Panc1 (cell line): Measurements from ENCODE around the gene VPS18. TPM values are rescaled to one million over a fixed set of nuclear protein-coding genes. Genes with fewer than 3 reads are reported as not detected.

ENCODE experiments used
- ATAC-seq: fragments of 200-7000 bp; cut with Tn5 transposase; 2 replicates; pipeline ENCODE4 v1.9.1; 2020; ENCODE audit warnings: mild to moderate bottlenecking, moderate library complexity
- BruUV-seq: library from RNA; stranded (reverse); fragments of 400-500 nt; replicated peaks from 2 replicates; lab custom pipeline; 2021; lab: Mats Ljungman, UMichigan
- CTCF ChIA-PET: fragments of 300-600 bp; sonication (Branson Sonifier 250); formaldehyde crosslinking; loops from one replicate; lab custom pipeline; 2022; ENCODE audit warnings: antibody characterized with exemption; lab: Charles Lee
- POLR2A ChIA-PET: fragments of 300-600 bp; sonication (Branson Sonifier 250); formaldehyde crosslinking; loops from one replicate; lab custom pipeline; 2022; ENCODE audit warnings: antibody characterized with exemption; lab: Charles Lee
- DNase-seq: peaks from one replicate; pipeline ENCODE4 v3.0.0-alpha.2; 2010; ENCODE audit warnings: low read depth, low spot score
- H3K27ac ChIP-seq: 2 replicates; pipeline ENCODE4 v1.5.1; 2011; ENCODE audit warnings: mild to moderate bottlenecking, low read length, inconsistent platforms
- H3K27me3 ChIP-seq: fragments of 200-500 bp; sonication (Bioruptor generic); 2 replicates; pipeline ENCODE4 v1.6.0; 2014; ENCODE audit warnings: low read length, inconsistent platforms; ENCODE audit not compliant: control insufficient read depth, insufficient read depth
- H3K36me3 ChIP-seq: fragments of 200-500 bp; sonication (Bioruptor generic); 2 replicates; pipeline ENCODE4 v1.5.1; 2014; ENCODE audit warnings: inconsistent platforms, mild to moderate bottlenecking, low read length, moderate library complexity; ENCODE audit not compliant: control insufficient read depth, insufficient read depth
- H3K4me1 ChIP-seq: 2 replicates; pipeline ENCODE4 v1.5.1; 2011; ENCODE audit warnings: inconsistent platforms, mild to moderate bottlenecking, low read length, moderate library complexity; ENCODE audit not compliant: control insufficient read depth, insufficient read depth
- H3K4me3 ChIP-seq, 2 experiments: 2 replicates each; pipeline ENCODE4 v1.5.1; 2011 to 2012; ENCODE audit warnings: low read depth in 2 of 2, low read length in 2 of 2, mild to moderate bottlenecking in 2 of 2, inconsistent platforms in 1 of 2, moderate library complexity in 1 of 2
- H3K9me3 ChIP-seq: fragments of 200-500 bp; sonication (Bioruptor generic); 2 replicates; pipeline ENCODE4 v1.5.1; 2014; ENCODE audit warnings: low read depth, mild to moderate bottlenecking, inconsistent platforms, low read length, moderate library complexity; ENCODE audit not compliant: control insufficient read depth, insufficient read depth
- POLR2AphosphoS5 ChIP-seq: IDR thresholded peaks from 2 replicates; pipeline ENCODE4 v1.6.1; 2012; ENCODE audit warnings: mild to moderate bottlenecking, low read depth, low read length, moderate library complexity
- SIN3A ChIP-seq: IDR thresholded peaks from 2 replicates; pipeline ENCODE4 v1.6.1; 2012; ENCODE audit warnings: low read depth, mild to moderate bottlenecking, low read length, moderate library complexity, borderline replicate concordance; ENCODE audit not compliant: insufficient read depth
- TCF7L2 ChIP-seq: IDR thresholded peaks from 2 replicates; pipeline ENCODE4 v1.6.1; 2011; ENCODE audit warnings: mild to moderate bottlenecking, low read depth, low read length, inconsistent platforms
- in situ Hi-C: cut with HindIII; loops from 2 replicates; pipeline ENCODE4 v1.10.0; 2016; ENCODE audit warnings: low sequenced_read_pairs, low pct_unique_long_range_greater_than_20kb
- intact Hi-C: fragments of 100-400 bp; cut with micrococcal nuclease; formaldehyde crosslinking; loops from one replicate; pipeline ENCODE4 v1.10.0; 2022; ENCODE audit not compliant: unreplicated experiment
- total RNA-seq: library from RNA; stranded (reverse); gene quantifications from one replicate; pipeline ENCODE4 v1.2.1, GENCODE V29; 2021; ENCODE audit not compliant: unreplicated experiment
- TF ChIP-seq, protein P1 (sequence below): fragments of 450-650 bp; IDR thresholded peaks from 2 replicates; pipeline ENCODE4 v1.5.1; 2017; ENCODE audit warnings: mild to moderate bottlenecking
- TF ChIP-seq, protein P2 (sequence below), 2 experiments: IDR thresholded peaks; 2 replicates each; pipeline ENCODE4 v1.6.1; 2011 to 2012; ENCODE audit warnings: low read depth in 2 of 2, control low read depth in 1 of 2, low read length in 1 of 2, mild to moderate bottlenecking in 1 of 2, moderate library complexity in 1 of 2; ENCODE audit not compliant: insufficient read depth in 1 of 2

VPS18 gene
- total RNA-seq, 1 experiment from 2014 or later: 46.7 TPM

DNA sequence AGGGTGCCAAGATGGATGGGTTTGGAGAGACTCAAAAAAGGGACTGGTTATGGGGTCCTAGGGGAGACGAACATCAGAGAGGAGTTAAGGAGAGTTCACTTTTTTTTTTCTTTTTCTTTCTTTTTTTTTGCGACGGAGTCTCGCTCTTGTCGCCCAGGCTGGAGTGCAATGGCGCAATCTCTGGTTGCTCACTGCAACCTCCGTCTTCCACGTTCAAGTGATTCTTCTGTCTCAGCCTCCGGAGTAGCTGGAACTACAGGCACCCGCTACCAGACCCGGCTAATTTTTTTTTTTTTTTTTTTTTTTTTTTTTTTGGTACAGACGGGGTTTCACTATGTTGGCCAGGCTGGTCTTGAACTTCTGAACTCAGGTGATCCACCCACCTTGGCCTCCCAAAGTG lies 49.2 kb upstream of the VPS18 start:
- BruUV-seq: no TSS peak
- intact Hi-C loops (no loop called here), in situ Hi-C loops (no loop called here)
- CTCF ChIA-PET: interaction anchor here (1.1 kb wide), 1 partner anchor 14 kb away, joined by 3 read pairs; no protein-coding TSS in a partner anchor
- POLR2A ChIA-PET: no interaction called here
- peaks cover 2% of the 10 kb centered on the region; the same call in 1 of the 2 replicates for H3K36me3 ChIP-seq
- peaks cover 3% of the 10 kb centered on the region; the same call in 1 of the 2 replicates for H3K4me1 ChIP-seq
- H3K9me3 ChIP-seq: no peaks in the 10 kb centered on the region
- no peak overlapping the region; the same call in 1 of the 2 replicates for H3K27ac ChIP-seq
- TF ChIP-seq SIN3A (no peak), POLR2AphosphoS5 (no peak), TCF7L2 (no peak)
- TF ChIP-seq, protein P1, sequence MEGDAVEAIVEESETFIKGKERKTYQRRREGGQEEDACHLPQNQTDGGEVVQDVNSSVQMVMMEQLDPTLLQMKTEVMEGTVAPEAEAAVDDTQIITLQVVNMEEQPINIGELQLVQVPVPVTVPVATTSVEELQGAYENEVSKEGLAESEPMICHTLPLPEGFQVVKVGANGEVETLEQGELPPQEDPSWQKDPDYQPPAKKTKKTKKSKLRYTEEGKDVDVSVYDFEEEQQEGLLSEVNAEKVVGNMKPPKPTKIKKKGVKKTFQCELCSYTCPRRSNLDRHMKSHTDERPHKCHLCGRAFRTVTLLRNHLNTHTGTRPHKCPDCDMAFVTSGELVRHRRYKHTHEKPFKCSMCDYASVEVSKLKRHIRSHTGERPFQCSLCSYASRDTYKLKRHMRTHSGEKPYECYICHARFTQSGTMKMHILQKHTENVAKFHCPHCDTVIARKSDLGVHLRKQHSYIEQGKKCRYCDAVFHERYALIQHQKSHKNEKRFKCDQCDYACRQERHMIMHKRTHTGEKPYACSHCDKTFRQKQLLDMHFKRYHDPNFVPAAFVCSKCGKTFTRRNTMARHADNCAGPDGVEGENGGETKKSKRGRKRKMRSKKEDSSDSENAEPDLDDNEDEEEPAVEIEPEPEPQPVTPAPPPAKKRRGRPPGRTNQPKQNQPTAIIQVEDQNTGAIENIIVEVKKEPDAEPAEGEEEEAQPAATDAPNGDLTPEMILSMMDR: no peak
- TF ChIP-seq, protein P2, sequence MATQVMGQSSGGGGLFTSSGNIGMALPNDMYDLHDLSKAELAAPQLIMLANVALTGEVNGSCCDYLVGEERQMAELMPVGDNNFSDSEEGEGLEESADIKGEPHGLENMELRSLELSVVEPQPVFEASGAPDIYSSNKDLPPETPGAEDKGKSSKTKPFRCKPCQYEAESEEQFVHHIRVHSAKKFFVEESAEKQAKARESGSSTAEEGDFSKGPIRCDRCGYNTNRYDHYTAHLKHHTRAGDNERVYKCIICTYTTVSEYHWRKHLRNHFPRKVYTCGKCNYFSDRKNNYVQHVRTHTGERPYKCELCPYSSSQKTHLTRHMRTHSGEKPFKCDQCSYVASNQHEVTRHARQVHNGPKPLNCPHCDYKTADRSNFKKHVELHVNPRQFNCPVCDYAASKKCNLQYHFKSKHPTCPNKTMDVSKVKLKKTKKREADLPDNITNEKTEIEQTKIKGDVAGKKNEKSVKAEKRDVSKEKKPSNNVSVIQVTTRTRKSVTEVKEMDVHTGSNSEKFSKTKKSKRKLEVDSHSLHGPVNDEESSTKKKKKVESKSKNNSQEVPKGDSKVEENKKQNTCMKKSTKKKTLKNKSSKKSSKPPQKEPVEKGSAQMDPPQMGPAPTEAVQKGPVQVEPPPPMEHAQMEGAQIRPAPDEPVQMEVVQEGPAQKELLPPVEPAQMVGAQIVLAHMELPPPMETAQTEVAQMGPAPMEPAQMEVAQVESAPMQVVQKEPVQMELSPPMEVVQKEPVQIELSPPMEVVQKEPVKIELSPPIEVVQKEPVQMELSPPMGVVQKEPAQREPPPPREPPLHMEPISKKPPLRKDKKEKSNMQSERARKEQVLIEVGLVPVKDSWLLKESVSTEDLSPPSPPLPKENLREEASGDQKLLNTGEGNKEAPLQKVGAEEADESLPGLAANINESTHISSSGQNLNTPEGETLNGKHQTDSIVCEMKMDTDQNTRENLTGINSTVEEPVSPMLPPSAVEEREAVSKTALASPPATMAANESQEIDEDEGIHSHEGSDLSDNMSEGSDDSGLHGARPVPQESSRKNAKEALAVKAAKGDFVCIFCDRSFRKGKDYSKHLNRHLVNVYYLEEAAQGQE (IDR thresholded peaks at IDR 0.05; ENCODE audit: insufficient read depth in 1 of 2, low read depth in 2 of 2, low read length in 1 of 2): no peak
- H3K27me3 ChIP-seq: peaks cover 5% of the 10 kb centered on the region; the same call in 1 of the 2 replicates
- DNase-seq (no peak), ATAC-seq (no peak)
- H3K4me3 ChIP-seq: peak overlapping the region; percentile 43 to 53

DNA sequence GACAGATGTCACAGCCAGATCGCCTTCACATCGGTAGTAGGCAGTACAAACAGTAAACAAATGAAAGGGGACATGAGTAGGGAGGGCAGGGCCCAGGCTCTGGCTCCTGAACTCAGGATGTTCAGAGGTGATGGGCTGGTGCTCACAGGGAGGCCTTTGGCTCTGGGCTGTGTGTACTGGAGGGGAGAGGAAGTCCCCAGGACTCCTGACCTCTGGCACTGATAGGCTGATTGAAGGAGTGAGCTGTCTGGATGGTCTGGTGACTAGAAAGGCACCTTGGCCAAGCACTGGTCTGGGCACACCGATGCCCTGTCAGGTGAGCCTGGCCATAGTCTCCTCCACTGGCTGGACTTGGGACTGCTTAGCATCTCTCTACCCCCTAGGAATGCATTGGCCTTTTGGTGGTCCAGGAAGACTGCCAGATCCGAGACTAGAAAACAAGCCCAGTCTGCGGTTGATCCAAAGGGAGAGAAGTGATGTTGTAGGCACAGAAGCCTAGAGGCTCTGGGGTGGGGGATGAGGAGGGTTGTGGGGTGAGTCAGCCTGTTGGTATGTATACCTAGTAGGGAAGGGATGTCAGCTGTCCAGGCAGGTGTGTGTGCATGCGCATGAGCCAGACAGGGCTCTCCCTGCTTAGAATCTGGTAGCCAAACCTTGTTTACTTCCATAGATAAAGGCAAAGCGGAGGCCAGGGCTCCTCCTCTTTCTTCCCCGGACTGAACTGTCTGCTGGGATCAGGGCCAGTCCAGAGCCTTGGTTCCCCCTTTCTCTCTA lies 48.6 kb upstream of the VPS18 start:
- TF ChIP-seq POLR2AphosphoS5: no peak
- TF ChIP-seq, protein P1: no peak
- Histone ChIP-seq H3K36me3 (peaks cover 2% of the 10 kb centered on the region; the same call in 1 of the 2 replicates), H3K4me1 (peaks cover 3% of the 10 kb centered on the region; the same call in 1 of the 2 replicates), H3K27me3 (peaks cover 5% of the 10 kb centered on the region; the same call in 1 of the 2 replicates), H3K27ac (no peak overlapping the region; the same call in 1 of the 2 replicates), H3K9me3 (no peaks in the 10 kb centered on the region), H3K4me3 (no peak overlapping the region)
- ATAC-seq (peak; percentile 44; the same call in 1 of the 2 replicates), DNase-seq (no peak)
- no TSS peak for BruUV-seq
- CTCF ChIA-PET: no interaction called here
- intact Hi-C loops (no loop called here), in situ Hi-C loops (no loop called here)
- POLR2A ChIA-PET: interaction anchor here (0.6 kb wide), 1 partner anchor 40 kb away, joined by 6 read pairs; no protein-coding TSS in a partner anchor
